ENCODE data around the gene AK8. TPM values are rescaled to one million over a fixed set of nuclear protein-coding genes. Genes with fewer than 3 reads are reported as not detected.

The AK8 gene
- polyA plus RNA-seq, 1 of the 3 experiments (the other 2 are of a cell fraction): 0.77 TPM

- Histone ChIP-seq H3K27ac (ENCODE audit: low read depth in 2 of 2, low read length in 1 of 2) (no peak overlapping the region), H3K4me2 (no peak overlapping the region), H3K9ac (no peak overlapping the region), H3K4me3 (ENCODE audit: low read depth in 2 of 2, low read length in 1 of 2) (no peak overlapping the region), H3K4me1 (ENCODE audit: control insufficient read depth in 1 of 2, insufficient read depth in 2 of 2, low read depth in 1 of 2, low read length in 1 of 2) (no peaks in the 10 kb centered on the region), H2AFZ (ENCODE audit: low read depth) (no peak overlapping the region), H3K27me3 (ENCODE audit: insufficient read depth) (peaks cover 5% of the 10 kb centered on the region; the same call in 1 of the 2 replicates), H4K20me1 (ENCODE audit: insufficient read depth) (no peaks in the 10 kb centered on the region), H3F3A (replicated peaks; ENCODE audit: insufficient read depth) (no peaks in the 10 kb centered on the region), H3K79me2 (ENCODE audit: insufficient read depth) (no peaks in the 10 kb centered on the region), H3K9me2 (no peaks in the 10 kb centered on the region), H3K9me3 (no peaks in the 10 kb centered on the region), H3K36me3 (replicated peaks in 1 of 2; ENCODE audit: control insufficient read depth in 1 of 2, insufficient read depth in 2 of 2, low read length in 1 of 2) (no peaks in the 10 kb centered on the region)
- POLR2A ChIA-PET: no interaction called here
- CTCF ChIA-PET: no interaction called here
- no peak for TF ChIP-seq RXRA (IDR thresholded peaks at IDR 0.05; ENCODE audit: borderline replicate concordance, low read depth)
- TF ChIP-seq MXI1 (IDR thresholded peaks at IDR 0.05; ENCODE audit: low read depth, low read length): no peak
- no peak for TF ChIP-seq POLR2AphosphoS5 (IDR thresholded peaks at IDR 0.05; ENCODE audit: low read depth, low read length)
- no peak for TF ChIP-seq TEAD4 (IDR thresholded peaks at IDR 0.05; ENCODE audit: borderline replicate concordance, insufficient read depth)
- TF ChIP-seq NRF1 (IDR thresholded peaks at IDR 0.05; ENCODE audit: low read depth, low read length): no peak
- no peak for TF ChIP-seq MAX (IDR thresholded peaks at IDR 0.05; ENCODE audit: low read depth)
- TF ChIP-seq SIN3A (IDR thresholded peaks at IDR 0.05; ENCODE audit: borderline replicate concordance, low read depth, low read length): no peak
- no peak for TF ChIP-seq ELF1 (IDR thresholded peaks at IDR 0.05)
- TF ChIP-seq, protein P1, sequence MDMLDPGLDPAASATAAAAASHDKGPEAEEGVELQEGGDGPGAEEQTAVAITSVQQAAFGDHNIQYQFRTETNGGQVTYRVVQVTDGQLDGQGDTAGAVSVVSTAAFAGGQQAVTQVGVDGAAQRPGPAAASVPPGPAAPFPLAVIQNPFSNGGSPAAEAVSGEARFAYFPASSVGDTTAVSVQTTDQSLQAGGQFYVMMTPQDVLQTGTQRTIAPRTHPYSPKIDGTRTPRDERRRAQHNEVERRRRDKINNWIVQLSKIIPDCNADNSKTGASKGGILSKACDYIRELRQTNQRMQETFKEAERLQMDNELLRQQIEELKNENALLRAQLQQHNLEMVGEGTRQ (IDR thresholded peaks at IDR 0.05; ENCODE audit: borderline replicate concordance, low read depth, low read length): no peak
- no peak for TF ChIP-seq RCOR1 (IDR thresholded peaks at IDR 0.05; ENCODE audit: low read length)
- no peak for TF ChIP-seq EP300 (IDR thresholded peaks at IDR 0.05; ENCODE audit: borderline replicate concordance in 1 of 2, low read depth in 1 of 2, low read length in 1 of 2)
- TF ChIP-seq FOXJ3 (CRISPR knock-in tag; IDR thresholded peaks at IDR 0.05): no peak
- TF ChIP-seq MEF2A (IDR thresholded peaks at IDR 0.05; ENCODE audit: borderline replicate concordance, low read depth): no peak
- no peak for TF ChIP-seq TAF1 (IDR thresholded peaks at IDR 0.05; ENCODE audit: borderline replicate concordance, low read depth, low read length)
- no peak for TF ChIP-seq YY1 (IDR thresholded peaks at IDR 0.05; ENCODE audit: low read depth)
- TF ChIP-seq, protein P2, sequence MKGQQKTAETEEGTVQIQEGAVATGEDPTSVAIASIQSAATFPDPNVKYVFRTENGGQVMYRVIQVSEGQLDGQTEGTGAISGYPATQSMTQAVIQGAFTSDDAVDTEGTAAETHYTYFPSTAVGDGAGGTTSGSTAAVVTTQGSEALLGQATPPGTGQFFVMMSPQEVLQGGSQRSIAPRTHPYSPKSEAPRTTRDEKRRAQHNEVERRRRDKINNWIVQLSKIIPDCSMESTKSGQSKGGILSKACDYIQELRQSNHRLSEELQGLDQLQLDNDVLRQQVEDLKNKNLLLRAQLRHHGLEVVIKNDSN (IDR thresholded peaks at IDR 0.05; ENCODE audit: borderline replicate concordance, low read depth): no peak
- TF ChIP-seq JUND (IDR thresholded peaks at IDR 0.05): no peak
- TF ChIP-seq, protein P3, sequence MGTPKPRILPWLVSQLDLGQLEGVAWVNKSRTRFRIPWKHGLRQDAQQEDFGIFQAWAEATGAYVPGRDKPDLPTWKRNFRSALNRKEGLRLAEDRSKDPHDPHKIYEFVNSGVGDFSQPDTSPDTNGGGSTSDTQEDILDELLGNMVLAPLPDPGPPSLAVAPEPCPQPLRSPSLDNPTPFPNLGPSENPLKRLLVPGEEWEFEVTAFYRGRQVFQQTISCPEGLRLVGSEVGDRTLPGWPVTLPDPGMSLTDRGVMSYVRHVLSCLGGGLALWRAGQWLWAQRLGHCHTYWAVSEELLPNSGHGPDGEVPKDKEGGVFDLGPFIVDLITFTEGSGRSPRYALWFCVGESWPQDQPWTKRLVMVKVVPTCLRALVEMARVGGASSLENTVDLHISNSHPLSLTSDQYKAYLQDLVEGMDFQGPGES (IDR thresholded peaks at IDR 0.05; ENCODE audit: low read depth, low read length): no peak
- TF ChIP-seq, protein P4, sequence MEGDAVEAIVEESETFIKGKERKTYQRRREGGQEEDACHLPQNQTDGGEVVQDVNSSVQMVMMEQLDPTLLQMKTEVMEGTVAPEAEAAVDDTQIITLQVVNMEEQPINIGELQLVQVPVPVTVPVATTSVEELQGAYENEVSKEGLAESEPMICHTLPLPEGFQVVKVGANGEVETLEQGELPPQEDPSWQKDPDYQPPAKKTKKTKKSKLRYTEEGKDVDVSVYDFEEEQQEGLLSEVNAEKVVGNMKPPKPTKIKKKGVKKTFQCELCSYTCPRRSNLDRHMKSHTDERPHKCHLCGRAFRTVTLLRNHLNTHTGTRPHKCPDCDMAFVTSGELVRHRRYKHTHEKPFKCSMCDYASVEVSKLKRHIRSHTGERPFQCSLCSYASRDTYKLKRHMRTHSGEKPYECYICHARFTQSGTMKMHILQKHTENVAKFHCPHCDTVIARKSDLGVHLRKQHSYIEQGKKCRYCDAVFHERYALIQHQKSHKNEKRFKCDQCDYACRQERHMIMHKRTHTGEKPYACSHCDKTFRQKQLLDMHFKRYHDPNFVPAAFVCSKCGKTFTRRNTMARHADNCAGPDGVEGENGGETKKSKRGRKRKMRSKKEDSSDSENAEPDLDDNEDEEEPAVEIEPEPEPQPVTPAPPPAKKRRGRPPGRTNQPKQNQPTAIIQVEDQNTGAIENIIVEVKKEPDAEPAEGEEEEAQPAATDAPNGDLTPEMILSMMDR (IDR thresholded peaks at IDR 0.05): no peak
- no peak for DNase-seq
- 52% methylated on average over 4 of the region's 4 CpGs for WGBS (ENCODE audit: low lambda C conversion rate)
Observed at GRCh38 chr9:132723809-132724208, 154.3 kb downstream of the AK8 start.
